Measurements from ENCODE around the gene BCS1L.

- TF ChIP-seq EP300 (IDR thresholded peaks at IDR 0.05; ENCODE audit: borderline replicate concordance in 1 of 2, low read depth in 2 of 2, low read length in 2 of 2), result no peak
- no peak for TF ChIP-seq POLR2A (IDR thresholded peaks at IDR 0.05; ENCODE audit: control extremely low read depth in 1 of 2, low read depth in 2 of 2, low read length in 2 of 2)
- no peak for TF ChIP-seq ATF2 (IDR thresholded peaks at IDR 0.05; ENCODE audit: low read length)
- no peak for TF ChIP-seq CTCF (IDR thresholded peaks at IDR 0.05; ENCODE audit: control extremely low read depth in 1 of 3, insufficient read depth in 1 of 3, low read depth in 1 of 3, low read length in 3 of 3)
- no peak for TF ChIP-seq CBX8 (IDR thresholded peaks at IDR 0.05; ENCODE audit: borderline replicate concordance, low read depth, low read length)
- TF ChIP-seq SP1 (IDR thresholded peaks at IDR 0.05; ENCODE audit: low read depth, low read length), result no peak
- TF ChIP-seq JUN (IDR thresholded peaks at IDR 0.05; ENCODE audit: low read depth, low read length), result no peak
- no peak for TF ChIP-seq CHD1 (IDR thresholded peaks at IDR 0.05; ENCODE audit: low read depth, low read length)
- no peak for TF ChIP-seq ZNF274 (IDR thresholded peaks at IDR 0.05; ENCODE audit: borderline replicate concordance, extremely low read depth, low read length)
- no peak for TF ChIP-seq KDM1A (IDR thresholded peaks at IDR 0.05; ENCODE audit: borderline replicate concordance, low read length)
- TF ChIP-seq HDAC2 (IDR thresholded peaks at IDR 0.05; ENCODE audit: borderline replicate concordance in 1 of 2, low read depth in 2 of 2, low read length in 2 of 2), result no peak
- no peak for TF ChIP-seq ASH2L (IDR thresholded peaks at IDR 0.05; ENCODE audit: low read length)
- no peak for TF ChIP-seq E2F6 (IDR thresholded peaks at IDR 0.05)
- TF ChIP-seq SIX5 (IDR thresholded peaks at IDR 0.05; ENCODE audit: low read depth, low read length), result no peak
Measured at GRCh38 chr2:218655751-218656150, 3.7 kb upstream of the BCS1L start.
